GM19240 (cell line): ENCODE data around the gene GNG2.
"Not testable (repeated sequence)": the region's sequence is repeated elsewhere in the genome, so short reads cannot be mapped to it uniquely, and the experiment has no call there.

ENCODE experiments used
- DNase-seq: peaks from one replicate; pipeline ENCODE4 v3.0.0; 2011; ENCODE audit warnings: low spot score; ENCODE audit not compliant: insufficient read length

Gene GNG2

GRCh38 chr14:51884086-51884927, 23.9 kb downstream of the GNG2 start:
- no peak for DNase-seq

GRCh38 chr14:51889851-51890250, 29.4 kb downstream of the GNG2 start:
- no peak for DNase-seq

- DNase-seq, result no peak
Measured at GRCh38 chr14:51894250-51894649, 33.8 kb downstream of the GNG2 start.

- DNase-seq, result no peak
Measured at GRCh38 chr14:51895375-51895774, 35.0 kb downstream of the GNG2 start.

- DNase-seq, result no peak
Measured at GRCh38 chr14:51897791-51898355, 37.5 kb downstream of the GNG2 start.

- no peak for DNase-seq
Measured at GRCh38 chr14:51901475-51902024, 41.1 kb downstream of the GNG2 start.

- not testable (repeated sequence) for DNase-seq
Measured at GRCh38 chr14:51905656-51906121, 45.3 kb downstream of the GNG2 start.

- DNase-seq, result no peak
Measured at GRCh38 chr14:51908086-51908485, 47.7 kb downstream of the GNG2 start.

GRCh38 chr14:51912112-51912786, 51.8 kb downstream of the GNG2 start:
- DNase-seq, result no peak

- DNase-seq, result no peak
Measured at GRCh38 chr14:51914310-51914709, 53.9 kb downstream of the GNG2 start.

GRCh38 chr14:51917193-51917592, 56.8 kb downstream of the GNG2 start:
- DNase-seq, result no peak

GRCh38 chr14:51921026-51921425, 60.6 kb downstream of the GNG2 start:
- no peak for DNase-seq

GRCh38 chr14:51922624-51923023, 62.2 kb downstream of the GNG2 start:
- DNase-seq, result no peak

- DNase-seq, result no peak
Measured at GRCh38 chr14:51924600-51924999, 64.2 kb downstream of the GNG2 start.

GRCh38 chr14:51925980-51926379, 65.6 kb downstream of the GNG2 start:
- DNase-seq, result no peak

- no peak for DNase-seq
Measured at GRCh38 chr14:51926449-51926848, 66.0 kb downstream of the GNG2 start.

GRCh38 chr14:51928568-51928967, 68.2 kb downstream of the GNG2 start:
- no peak for DNase-seq

- DNase-seq, result no peak
Measured at GRCh38 chr14:51929166-51929565, 68.8 kb downstream of the GNG2 start.

- DNase-seq, result no peak
Measured at GRCh38 chr14:51929910-51930682, 69.7 kb downstream of the GNG2 start.

- DNase-seq, result no peak
Measured at GRCh38 chr14:51931308-51931707, 70.9 kb downstream of the GNG2 start.

- no peak for DNase-seq
Measured at GRCh38 chr14:51933191-51933590, 72.8 kb downstream of the GNG2 start.
